Renal cortical epithelial cell (primary cell): ENCODE measurements around the gene TANGO2. TPM values are rescaled to one million over a fixed set of nuclear protein-coding genes. Genes with fewer than 3 reads are reported as not detected.

Source experiments
- DNase-seq: peaks from one replicate; pipeline ENCODE4 v3.0.0-alpha.2; 2011; ENCODE audit warnings: low read depth
- total RNA-seq: library from RNA; depleted of rRNA; stranded (reverse); fragments of >200 nt; gene quantifications from 2 replicates; pipeline ENCODE4 v1.2.3, GENCODE V29; 2014

Gene TANGO2
- total RNA-seq, 1 donor from 2014 or later: 34.9 TPM

GRCh38 chr22:20026204-20026908 is 5.4 kb downstream of the TANGO2 start:
- DNase-seq: no peak

- no peak for DNase-seq
Observed at GRCh38 chr22:20026996-20027601, 6.2 kb downstream of the TANGO2 start.

- no peak for DNase-seq
Observed at GRCh38 chr22:20027966-20028854, 7.3 kb downstream of the TANGO2 start.

GRCh38 chr22:20028855-20029549 is 8.1 kb downstream of the TANGO2 start:
- no peak for DNase-seq

GRCh38 chr22:20029550-20030225 is 8.8 kb downstream of the TANGO2 start:
- DNase-seq: no peak

GRCh38 chr22:20031732-20032406 is 11.0 kb downstream of the TANGO2 start:
- no peak for DNase-seq

GRCh38 chr22:20032407-20032991 is 11.6 kb downstream of the TANGO2 start:
- no peak for DNase-seq

GRCh38 chr22:20033045-20033706 is 12.3 kb downstream of the TANGO2 start:
- DNase-seq: no peak

GRCh38 chr22:20034143-20034542 is 13.2 kb downstream of the TANGO2 start:
- DNase-seq: no peak

- no peak for DNase-seq
Observed at GRCh38 chr22:20035375-20036083, 14.6 kb downstream of the TANGO2 start.

- DNase-seq: no peak
Observed at GRCh38 chr22:20036084-20036482, 15.2 kb downstream of the TANGO2 start.

- DNase-seq: no peak
Observed at GRCh38 chr22:20036535-20037392, 15.9 kb downstream of the TANGO2 start.

- no peak for DNase-seq
Observed at GRCh38 chr22:20037419-20037818, 16.5 kb downstream of the TANGO2 start.

GRCh38 chr22:20038574-20038973 is 17.7 kb downstream of the TANGO2 start:
- no peak for DNase-seq

GRCh38 chr22:20039683-20040325 is 18.9 kb downstream of the TANGO2 start:
- no peak for DNase-seq

- no peak for DNase-seq
Observed at GRCh38 chr22:20040327-20041200, 19.7 kb downstream of the TANGO2 start.
